ENCODE results near the gene POLR1B.
A peak's percentile ranks its signal among the peaks of the same experiment; 100 is the strongest.
"Not testable (repeated sequence)": the region's sequence is repeated elsewhere in the genome, so short reads cannot be mapped to it uniquely, and the experiment has no call there.

POLR1B gene

DNA sequence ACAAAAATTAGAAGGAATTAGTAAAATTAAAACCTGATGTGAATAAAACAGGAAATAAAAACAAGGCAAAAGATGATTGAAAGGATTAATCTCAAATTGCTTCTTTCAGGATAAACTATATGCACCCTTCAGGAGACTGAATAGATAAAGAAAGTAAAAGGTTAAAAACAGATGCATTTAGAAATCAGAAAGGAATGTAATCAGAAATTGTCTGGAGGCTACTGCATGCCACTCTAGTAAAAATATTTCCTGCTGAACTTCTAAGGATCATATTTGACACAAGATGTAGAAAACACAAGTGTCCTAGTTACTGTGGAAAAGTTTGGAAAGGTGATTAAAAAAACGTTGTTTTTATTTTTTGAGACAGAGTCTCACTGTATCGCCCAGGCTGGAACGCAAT, 58.4 kb downstream of the POLR1B start:
- DNase-seq (ENCODE audit: low read depth in 2 of 2) = no peak

DNA sequence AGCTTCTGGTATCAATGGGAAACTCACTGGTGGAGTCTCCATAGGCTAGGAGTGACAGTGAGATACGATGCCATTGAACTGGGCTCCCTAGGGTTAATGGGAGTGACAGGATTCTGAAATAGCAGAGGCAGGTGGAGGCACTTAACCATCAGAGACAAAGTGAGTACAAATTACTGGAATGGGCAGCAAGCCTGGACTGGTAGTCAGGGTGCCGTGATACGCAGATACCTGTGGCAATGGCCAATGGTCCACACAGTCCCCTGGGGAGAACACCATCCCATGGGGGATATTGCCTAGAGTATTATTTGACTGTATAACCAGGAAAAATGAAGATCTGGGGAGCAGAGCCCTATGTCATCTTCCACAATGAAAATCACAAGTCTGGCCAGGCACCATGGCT, 59.5 kb downstream of the POLR1B start:
- no peak for DNase-seq (ENCODE audit: low read depth in 2 of 2)

DNA sequence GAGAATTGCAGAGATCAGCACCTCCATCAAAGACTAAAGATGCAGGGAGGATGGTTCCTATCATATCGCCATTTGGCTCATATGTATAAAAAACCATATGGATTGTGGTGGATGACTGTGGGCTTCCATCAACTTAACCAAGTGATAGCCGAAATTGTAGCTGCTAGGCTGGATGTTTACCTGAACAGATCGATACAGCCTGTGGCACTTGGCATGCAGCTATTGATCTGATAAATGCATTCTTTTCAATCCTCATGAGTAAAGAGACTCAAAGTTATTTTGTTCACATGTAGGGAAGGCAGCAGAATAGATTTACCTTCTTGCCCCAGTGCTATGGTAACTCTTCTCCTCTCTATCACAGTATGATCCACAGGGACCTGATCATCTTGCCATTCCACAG, 60.7 kb downstream of the POLR1B start:
- DNase-seq (ENCODE audit: low read depth in 2 of 2) = no peak

DNA sequence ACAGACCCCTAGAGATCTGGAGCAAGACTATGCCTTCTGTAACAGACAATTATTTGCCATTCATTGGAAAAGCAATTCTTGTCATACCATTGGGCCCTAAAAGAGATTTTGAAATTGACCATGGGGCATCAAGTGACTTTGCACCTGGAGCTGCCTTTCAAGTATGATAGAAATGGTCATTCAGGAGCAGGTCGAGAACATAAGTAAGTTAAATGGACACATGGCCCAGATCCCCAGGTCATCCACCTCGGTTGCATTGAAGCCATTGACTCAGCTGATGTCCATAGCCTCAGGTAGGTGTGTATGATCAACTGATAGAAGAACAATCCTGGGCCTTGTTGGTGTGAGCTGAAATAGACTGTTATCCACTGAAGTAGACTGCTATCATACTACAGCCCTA, 61.5 kb downstream of the POLR1B start:
- no peak for DNase-seq (ENCODE audit: low read depth in 2 of 2)

DNA sequence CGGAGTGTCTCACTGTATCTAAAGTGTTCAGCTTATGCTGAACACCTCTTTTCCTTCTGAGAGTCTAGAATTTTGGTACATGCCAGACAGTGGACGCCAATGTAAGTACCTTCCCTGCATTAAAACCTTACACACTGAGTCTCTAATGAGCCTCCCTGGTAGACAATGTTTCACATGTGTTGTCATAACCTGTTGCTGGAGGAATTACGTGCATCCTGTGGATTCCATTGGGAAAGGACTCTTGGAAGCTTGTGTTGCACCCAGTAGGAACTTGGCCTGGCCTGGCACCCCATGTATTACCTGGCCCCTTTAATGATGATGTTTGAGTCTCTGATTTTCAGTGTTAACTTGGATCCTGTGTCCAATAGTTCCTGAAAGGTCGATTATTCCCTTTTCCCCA, 62.7 kb downstream of the POLR1B start:
- DNase-seq (ENCODE audit: low read depth in 2 of 2) = no peak

DNA sequence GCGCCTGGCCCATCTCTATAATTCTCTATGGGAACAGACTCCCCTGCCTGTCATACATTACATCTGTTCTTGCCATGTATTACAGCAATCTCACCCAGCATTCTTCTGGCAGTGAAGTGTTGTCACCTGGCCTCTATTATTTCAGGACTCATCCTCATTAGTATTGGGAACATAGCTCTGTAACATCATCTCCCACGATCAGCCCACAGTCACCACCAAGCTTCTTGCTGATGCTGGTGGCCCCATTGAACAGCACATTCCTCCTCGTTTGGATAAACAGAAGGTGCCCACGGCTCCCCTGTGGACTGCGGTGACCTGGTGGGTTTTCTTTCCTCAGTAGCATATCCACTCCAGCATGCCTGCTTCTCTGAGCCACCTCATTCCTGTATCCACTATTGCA, 63.7 kb downstream of the POLR1B start:
- no peak for DNase-seq (ENCODE audit: low read depth in 2 of 2)

DNA sequence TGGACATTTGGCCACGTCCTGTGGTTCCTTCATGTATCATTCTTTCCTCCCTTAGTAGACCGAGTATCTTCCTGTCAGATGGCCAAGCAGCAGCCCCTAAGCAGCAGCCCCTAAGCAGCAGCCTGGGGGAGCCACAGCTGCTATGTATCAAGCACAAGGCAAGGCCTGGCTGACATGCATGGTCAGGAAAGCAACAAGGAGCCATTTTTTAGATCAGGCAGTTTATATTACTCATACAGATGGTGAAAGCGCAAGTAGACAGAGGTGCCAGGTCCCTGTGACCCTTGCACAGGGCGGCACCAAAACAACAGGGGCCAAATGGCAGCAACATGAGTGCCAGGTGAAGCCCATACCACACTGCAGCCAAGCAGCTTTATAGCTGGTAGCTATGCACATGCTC, 64.3 kb downstream of the POLR1B start:
- no peak for DNase-seq (ENCODE audit: low read depth in 2 of 2)

DNA sequence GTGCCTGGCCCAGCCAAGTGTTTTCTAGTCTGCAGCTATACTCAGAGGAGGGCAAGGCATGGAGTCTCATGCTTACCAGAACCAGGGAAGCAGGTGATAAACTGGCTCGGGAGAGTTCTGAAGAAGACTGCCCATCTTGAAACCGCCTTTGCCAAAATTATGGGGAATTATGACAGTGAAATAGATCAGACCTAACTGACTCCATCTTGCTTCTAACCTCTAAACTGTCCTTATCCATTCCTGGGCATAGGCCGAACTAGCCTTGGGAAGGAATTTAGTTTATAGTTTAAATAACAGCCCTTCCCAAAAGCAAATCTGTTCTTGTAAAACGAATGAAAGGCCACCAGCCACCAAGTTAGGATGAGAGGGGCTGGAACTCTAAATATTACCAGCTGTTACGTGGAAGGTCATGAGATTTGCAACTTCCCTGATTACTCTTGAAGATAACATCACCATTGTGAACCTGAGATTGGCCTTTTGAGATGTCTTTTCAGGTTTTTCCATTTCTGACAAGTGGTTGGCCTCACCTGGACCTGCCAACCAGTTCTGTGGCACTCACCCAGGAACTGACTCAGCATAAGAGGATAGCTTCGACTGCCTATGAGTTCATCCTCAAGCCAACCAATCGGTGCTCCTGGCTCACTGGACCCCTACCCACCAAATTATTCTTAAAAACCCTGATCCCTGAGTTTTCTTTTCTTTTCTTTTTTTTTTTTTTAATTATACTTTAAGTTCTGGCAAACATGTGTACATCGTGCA, 65.6 kb downstream of the POLR1B start:
- no peak for DNase-seq (ENCODE audit: low read depth in 2 of 2)

DNA sequence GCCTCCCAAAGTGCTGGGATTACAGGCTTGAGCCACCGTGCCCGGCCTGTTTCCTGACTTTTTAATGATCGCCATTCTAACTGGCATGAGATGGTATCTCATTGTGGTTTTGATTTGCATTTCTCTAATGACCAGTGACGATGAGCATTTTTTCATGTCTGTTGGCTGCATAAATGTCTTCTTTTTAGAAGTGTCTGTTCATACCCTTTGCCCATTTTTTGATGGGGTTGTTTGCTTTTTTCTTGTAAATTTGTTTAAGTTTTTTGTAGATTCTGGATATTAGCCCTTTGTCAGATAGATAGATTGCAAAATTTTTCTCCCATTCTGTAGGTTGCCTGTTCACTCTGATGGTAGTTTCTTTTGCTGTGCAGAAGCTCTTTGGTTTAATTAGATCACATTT, 67.1 kb downstream of the POLR1B start:
- DNase-seq (ENCODE audit: low read depth in 2 of 2) = not testable (repeated sequence)

DNA sequence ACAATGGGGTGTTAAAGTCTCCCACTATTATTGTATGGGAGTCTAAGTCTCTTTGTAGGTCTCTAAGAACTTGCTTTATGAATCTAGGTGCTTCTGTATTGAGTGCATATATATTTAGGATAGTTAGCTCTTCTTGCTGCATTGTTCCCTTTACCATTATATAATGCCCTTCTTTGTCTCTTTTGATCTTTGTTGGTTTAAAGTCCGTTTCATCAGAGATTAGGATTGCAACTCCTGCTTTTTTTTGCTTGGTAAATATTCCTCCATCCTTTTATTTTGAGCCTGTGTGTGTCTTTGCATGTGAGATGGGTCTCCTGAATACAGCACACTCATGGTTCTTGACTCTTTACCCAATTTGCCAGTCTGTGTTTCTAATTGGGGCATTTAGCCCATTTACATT, 70.0 kb downstream of the POLR1B start:
- not testable (repeated sequence) for DNase-seq (ENCODE audit: low read depth in 2 of 2)

DNA sequence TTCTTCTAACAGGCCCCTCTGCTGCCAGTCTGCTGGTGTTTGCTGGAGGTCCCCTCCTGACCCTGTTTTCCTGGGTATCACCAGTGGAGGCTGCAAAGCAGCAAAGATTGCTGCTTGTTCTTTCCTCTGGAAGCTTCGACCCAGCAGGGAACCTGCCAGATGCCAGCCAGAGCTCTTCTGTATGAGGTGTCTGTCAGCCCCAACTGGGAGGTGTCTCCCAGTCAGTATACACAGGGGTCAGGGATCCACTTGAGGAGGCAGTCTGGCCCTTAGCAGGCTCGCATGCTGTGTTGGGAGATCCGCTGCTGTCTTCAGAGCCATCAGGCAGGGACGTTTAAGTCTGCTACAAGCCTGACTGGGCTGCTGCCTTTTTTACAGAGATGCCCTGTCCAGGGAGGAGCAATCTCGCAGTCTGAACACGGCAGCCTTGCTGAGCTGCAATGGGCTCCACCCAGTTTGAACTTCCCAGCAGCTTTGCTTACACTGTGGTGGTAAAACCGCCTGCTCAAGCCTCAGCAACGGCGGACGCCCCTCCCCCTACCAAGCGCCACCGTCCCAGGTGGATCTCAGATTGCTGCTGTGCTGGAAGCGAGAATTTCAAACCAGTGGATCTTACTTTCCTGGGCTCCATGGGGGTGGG, 72.1 kb downstream of the POLR1B start:
- no peak for DNase-seq (ENCODE audit: low read depth in 2 of 2)

DNA sequence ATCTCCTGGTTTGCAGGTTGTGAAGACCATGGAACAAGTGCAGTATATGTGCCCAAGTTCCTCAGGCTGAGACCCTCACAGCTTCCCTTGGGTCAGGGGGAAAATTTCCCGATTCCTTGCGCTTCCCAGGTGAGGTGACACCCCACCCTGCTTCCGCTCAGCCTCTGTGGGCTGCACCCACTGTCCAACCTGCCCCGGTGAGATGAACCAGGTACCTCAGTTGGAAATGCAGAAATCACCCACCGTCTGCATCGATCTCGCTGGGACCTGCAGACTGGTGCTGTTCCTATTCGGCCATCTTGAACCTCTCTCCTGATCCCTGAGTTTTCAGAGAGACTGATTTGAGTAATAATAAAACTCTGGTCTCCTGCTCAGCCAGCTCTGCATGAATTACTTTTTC, 72.8 kb downstream of the POLR1B start:
- no peak for DNase-seq (ENCODE audit: low read depth in 2 of 2)

DNA sequence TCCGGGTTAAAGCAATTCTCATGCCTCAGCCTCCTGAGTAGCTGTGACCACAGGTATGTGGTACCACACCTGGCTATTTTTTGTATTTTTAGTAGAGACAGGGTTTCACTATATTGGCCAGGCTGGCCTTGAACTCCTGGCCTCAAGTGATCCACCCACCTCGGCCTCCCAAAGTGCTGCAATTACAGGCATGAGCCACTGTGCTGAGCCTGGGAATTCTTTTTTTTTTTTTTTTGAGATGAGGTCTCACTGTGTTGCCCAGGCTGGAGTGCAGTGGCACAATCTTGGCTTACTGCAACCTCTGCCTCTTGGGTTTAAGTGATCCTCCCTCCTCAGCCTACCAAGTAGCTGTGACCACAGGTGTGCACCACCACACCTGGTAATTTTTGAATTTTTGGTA, 73.5 kb downstream of the POLR1B start:
- DNase-seq (ENCODE audit: low read depth in 2 of 2) = not testable (repeated sequence)

DNA sequence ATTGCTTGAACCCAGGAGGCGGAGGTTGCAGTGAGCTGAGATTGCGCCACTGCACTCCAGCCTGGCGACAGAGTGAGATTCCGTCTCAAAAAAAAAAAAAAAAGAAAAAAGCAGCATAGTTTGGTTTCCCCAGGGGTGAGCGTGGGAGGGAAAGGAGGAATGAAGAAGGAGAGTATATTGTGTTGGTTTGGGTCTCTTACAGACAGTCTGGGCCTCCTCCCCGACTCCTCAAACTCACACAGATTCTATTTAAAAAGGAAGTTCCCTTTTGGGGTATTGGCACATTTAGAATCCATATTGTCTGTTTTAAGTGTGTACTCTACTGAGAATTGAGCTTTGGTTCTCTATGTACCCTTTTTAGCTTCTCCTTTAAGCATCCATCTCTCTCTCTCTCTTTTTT, 76.1 kb downstream of the POLR1B start:
- no peak for DNase-seq (ENCODE audit: low read depth in 2 of 2)

DNA sequence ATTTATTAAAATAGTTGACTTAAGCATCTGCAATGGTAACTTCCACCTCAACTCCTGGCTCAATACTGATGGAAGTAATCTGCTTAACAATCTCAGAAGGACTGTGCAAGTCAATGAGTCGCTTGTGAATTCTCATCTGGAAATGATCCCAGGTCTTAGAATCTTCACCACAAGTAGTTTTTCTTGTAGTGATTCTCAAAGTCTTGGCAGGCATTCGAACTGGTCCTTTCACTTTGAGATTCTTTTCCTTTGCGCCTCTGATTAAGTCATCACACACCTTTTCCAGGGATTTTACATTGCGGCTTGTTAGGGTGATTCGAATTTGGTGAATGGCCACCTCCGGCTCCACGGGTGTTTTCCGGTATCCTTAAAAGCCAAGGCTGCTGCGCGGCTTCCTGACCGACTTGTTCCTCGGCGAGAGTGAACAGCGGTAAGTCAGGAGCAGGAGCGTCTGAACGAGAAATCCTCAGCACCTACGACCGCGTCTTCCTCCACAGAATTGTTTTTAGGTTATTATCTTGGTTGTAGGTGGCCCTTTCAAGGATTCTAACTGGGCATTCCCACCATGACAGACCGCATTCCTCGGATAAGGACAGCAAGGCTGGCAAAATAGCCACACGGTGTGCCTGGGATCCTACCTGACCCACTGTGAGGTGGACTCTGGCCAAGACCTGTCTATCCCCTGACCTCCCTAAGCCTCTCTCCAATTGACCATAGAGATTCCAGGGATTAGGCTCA, 79.7 kb downstream of the POLR1B start:
- no peak for DNase-seq (ENCODE audit: low read depth in 2 of 2)

DNA sequence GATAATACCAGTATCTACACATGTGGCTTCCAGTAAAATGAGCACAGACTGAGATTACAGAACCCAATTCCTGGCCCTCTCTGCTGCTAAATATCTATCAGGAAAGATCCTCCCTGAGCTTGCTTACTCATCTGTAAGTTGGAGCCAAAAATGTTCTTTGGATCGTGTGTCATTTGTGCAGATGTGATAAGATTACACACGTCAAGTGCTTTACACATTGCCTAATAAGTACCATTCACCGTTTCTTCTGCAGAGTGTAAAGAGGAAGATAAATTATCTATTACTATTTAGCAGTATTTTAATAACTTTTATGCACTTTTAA, 80.2 kb downstream of the POLR1B start:
- DNase-seq (ENCODE audit: low read depth in 2 of 2) = no peak

DNA sequence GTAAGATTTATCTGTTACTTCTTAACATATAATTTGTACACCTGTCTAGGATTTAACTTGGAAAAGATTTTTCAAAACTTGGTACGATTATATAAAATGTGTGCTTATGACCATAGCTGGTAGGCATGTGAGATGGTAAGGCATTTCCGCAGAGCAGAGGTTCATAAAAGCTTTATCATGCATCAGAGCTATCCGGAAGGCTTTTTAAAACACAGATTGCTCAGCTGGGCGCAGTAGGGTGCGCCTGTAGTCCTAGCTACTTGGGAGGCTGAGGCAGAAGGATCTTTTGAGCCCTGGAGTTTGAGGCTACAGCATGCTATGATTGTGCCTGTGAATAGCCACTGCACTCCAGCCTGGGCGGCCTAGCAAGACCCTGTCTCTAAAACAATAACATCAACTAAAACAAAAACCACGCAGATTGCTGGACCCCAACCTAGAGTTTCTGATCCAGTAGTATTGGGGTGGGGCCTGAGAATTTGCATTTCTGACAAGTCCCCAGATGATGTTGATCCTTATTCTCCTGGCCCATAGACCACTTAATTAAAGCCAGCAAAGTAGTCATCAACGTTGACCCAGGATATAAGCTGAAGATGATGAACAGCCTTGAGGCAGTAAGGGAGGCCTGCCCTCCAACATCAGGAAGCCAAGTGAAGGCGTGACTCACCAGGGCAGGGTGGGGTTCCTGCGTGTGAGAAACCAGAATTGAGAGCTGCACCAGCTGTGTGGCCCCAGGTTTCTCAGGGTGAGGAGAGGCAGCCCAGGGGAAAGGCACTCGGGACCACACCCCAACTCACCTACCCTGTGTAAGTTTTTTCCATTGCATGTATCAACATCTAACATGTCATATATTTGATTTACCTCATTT, 81.9 kb downstream of the POLR1B start:
- DNase-seq (ENCODE audit: low read depth in 2 of 2) = peak; percentile 52 to 59

DNA sequence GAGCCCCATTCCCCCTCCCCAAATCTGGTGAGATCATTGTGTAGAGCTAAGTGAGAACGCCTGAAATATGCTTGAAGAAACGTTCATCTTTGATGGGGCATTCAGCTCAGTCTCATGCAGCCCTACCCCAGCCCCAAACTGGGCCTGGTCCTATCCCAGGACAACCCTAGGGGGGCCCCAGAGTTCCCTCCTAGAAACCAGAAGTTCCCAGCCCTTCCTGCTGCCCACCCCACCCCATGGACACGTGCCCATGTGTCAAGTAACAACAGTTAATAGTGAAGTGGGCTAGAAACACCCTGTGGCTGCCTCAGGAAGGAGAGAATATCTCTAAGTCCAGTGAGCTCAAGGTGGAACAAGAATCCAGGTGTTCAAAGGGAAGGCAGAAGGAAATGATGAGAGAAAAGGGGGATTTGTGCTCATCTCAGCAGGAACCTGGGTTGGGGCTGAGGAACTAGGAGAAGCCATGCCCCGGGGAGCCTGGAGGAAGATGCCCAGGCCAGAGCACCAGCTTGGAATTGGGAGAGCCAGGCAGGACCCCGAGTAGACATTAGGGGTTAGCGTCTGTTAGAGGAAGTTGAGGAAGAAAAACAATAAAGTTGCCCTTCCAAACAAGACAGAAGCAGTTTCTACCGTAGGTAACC, 83.3 kb downstream of the POLR1B start:
- DNase-seq (ENCODE audit: low read depth in 2 of 2) = no peak

DNA sequence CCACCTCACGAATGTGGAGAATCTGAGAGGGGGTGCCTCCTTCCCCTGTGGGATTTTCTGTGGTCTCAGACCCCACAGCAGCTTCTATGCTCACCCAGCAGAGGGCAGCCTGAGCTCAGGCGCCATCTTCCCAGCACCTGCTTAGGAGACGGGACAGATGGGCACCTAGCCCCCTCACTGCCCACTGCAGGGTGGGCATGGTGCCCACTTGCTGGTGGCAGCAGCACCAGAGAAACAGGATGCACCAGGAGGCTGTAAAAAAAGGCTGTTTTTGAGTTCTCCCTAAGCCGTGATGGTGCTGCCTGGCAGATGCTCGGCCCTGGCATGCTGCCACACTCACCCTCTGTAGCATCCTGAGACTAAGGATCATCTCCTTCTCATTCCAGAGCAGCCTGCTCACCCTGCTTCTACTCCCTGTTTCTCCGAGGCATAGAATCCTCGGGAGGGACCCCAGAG, 84.4 kb downstream of the POLR1B start:
- DNase-seq (ENCODE audit: low read depth in 2 of 2) = peak; percentile 41 to 47
